Activated CD8-positive, alpha-beta T cell treated with anti-CD3 and anti-CD28 coated beads for 36 hours (primary cell): ENCODE results near the gene APBB2. TPM values are rescaled to one million over a fixed set of nuclear protein-coding genes. Genes with fewer than 3 reads are reported as not detected.
"Not testable (repeated sequence)": the region's sequence is repeated elsewhere in the genome, so short reads cannot be mapped to it uniquely, and the experiment has no call there.

Experiments
- ATAC-seq: fragments of 200-7000 bp; cut with Tn5 transposase; one replicate; pipeline ENCODE4 v1.10.0; 2021; ENCODE audit warnings: mild to moderate bottlenecking, moderate library complexity
- CTCF ChIA-PET: fragments of 350-600 bp; sonication (Branson Sonifier 250); formaldehyde crosslinking; loops from one replicate; lab custom pipeline; 2021; ENCODE audit warnings: antibody characterized with exemption; lab: Charles Lee
- POLR2A ChIA-PET: fragments of 350-600 bp; sonication (Branson Sonifier 250); formaldehyde crosslinking; loops from one replicate; lab custom pipeline; 2021; ENCODE audit warnings: antibody characterized with exemption; lab: Charles Lee
- DNase-seq: peaks from one replicate; pipeline ENCODE4 v3.0.0-alpha.2; 2020
- H3K27ac Mint-ChIP-seq: one replicate; pipeline ENCODE4 v1.8.0; 2021; ENCODE audit warnings: mild to moderate bottlenecking, mixed read lengths
- H3K27me3 Mint-ChIP-seq: one replicate; pipeline ENCODE4 v1.8.0; 2021; ENCODE audit warnings: mixed read lengths
- H3K36me3 Mint-ChIP-seq: one replicate; pipeline ENCODE4 v1.8.0; 2021; ENCODE audit warnings: low read depth, mixed read lengths
- H3K4me1 Mint-ChIP-seq: one replicate; pipeline ENCODE4 v1.8.0; 2021; ENCODE audit warnings: low read depth, mixed read lengths
- H3K4me3 Mint-ChIP-seq: one replicate; pipeline ENCODE4 v1.8.0; 2021; ENCODE audit warnings: mild to moderate bottlenecking, moderate library complexity, mixed read lengths
- H3K9me3 Mint-ChIP-seq: one replicate; pipeline ENCODE4 v1.8.0; 2021; ENCODE audit warnings: mixed read lengths
- intact Hi-C: fragments of 100-400 bp; cut with micrococcal nuclease; formaldehyde crosslinking; loops from one replicate; pipeline ENCODE4 v1.10.0; 2022
- total RNA-seq, 2 experiments: library from RNA; stranded (reverse); gene quantifications; one replicate each; pipeline ENCODE4 v1.2.3, GENCODE V29; 2021
- TF ChIP-seq, protein P1 (sequence below): fragments of 200-600 bp; IDR thresholded peaks from one replicate; pipeline ENCODE4 v1.8.0; 2022; ENCODE audit warnings: antibody characterized with exemption, mild to moderate bottlenecking

The APBB2 gene
- total RNA-seq, 2 experiments from 2014 or later = 0.89 to 2.3 TPM

DNA sequence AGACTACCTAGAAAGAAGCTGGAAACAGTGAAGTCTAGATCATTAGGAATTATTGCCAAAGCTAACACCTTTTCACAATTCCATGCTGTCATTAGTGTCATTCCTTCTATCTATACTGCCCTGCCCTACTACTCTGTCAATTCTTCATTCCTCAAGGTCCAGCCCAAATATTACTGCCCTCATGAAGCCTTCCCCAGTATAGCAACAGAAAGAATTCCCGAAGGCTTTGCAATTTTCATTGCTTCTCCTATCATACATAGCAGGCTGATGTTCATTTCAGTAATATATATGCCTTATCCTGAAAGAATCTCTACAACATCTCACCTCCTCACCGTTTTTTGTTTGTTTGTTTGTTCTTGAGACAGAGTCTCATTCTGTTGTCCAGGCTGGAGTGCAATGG, 63.9 kb downstream of the APBB2 start:
- Mint-ChIP-seq H3K27ac (no peak overlapping the region), H3K27me3 (no peaks in the 10 kb centered on the region), H3K4me1 (no peaks in the 10 kb centered on the region), H3K4me3 (no peak overlapping the region), H3K9me3 (no peaks in the 10 kb centered on the region), H3K36me3 (no peaks in the 10 kb centered on the region)
- DNase-seq (no peak), ATAC-seq (no peak)
- POLR2A ChIA-PET = no interaction called here
- TF ChIP-seq, protein P1, sequence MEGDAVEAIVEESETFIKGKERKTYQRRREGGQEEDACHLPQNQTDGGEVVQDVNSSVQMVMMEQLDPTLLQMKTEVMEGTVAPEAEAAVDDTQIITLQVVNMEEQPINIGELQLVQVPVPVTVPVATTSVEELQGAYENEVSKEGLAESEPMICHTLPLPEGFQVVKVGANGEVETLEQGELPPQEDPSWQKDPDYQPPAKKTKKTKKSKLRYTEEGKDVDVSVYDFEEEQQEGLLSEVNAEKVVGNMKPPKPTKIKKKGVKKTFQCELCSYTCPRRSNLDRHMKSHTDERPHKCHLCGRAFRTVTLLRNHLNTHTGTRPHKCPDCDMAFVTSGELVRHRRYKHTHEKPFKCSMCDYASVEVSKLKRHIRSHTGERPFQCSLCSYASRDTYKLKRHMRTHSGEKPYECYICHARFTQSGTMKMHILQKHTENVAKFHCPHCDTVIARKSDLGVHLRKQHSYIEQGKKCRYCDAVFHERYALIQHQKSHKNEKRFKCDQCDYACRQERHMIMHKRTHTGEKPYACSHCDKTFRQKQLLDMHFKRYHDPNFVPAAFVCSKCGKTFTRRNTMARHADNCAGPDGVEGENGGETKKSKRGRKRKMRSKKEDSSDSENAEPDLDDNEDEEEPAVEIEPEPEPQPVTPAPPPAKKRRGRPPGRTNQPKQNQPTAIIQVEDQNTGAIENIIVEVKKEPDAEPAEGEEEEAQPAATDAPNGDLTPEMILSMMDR = no peak
- intact Hi-C loops = no loop called here
- CTCF ChIA-PET = no interaction called here

DNA sequence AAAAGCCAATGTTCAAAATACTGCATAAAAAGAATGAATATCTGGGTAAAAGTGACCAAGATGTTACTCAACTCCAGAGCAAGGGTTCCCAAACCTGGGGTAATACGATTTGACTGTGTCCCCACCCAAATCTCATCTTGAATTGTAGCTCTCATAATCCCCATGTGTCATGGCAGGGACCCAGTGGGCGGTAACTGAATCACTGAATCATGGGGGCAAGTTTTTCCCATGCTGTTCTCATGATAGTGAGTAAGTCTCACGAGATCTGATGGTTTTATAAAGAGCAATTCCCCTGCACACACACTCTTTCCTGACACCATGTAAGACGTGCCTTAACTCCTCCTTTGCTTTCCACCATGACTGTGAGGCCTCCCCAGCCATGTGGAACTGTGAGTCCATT, 64.8 kb downstream of the APBB2 start:
- H3K4me1 Mint-ChIP-seq, DNase-seq, H3K27ac Mint-ChIP-seq, H3K36me3 Mint-ChIP-seq, H3K4me3 Mint-ChIP-seq, H3K9me3 Mint-ChIP-seq, ATAC-seq, CTCF ChIA-PET, H3K27me3 Mint-ChIP-seq, intact Hi-C loops, POLR2A ChIA-PET: not testable (repeated sequence)

DNA sequence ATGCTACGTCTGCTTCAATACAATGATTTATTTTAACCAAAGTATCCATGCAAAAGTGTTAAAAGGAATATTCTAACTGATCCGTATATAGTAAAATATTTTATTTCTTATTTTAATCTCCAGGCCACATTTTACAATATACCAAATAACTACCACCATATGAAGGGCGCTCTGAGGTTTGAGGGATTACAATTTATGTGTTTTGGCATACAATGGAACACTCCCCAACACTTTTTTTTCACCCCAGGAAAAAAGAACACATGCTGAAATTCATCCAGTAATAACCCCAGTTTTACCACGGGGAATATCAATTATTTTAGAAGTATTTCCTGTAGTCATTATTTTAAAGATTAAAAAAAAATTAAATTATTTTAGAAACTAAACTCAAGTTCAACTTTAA, 65.4 kb downstream of the APBB2 start:
- Mint-ChIP-seq H3K36me3 (no peaks in the 10 kb centered on the region), H3K4me1 (no peaks in the 10 kb centered on the region), H3K27me3 (peaks cover 2% of the 10 kb centered on the region), H3K9me3 (no peaks in the 10 kb centered on the region), H3K4me3 (no peak overlapping the region), H3K27ac (no peak overlapping the region)
- intact Hi-C loops = no loop called here
- POLR2A ChIA-PET = no interaction called here
- TF ChIP-seq, protein P1 = no peak
- no peak for DNase-seq
- CTCF ChIA-PET = no interaction called here
- ATAC-seq = no peak

DNA sequence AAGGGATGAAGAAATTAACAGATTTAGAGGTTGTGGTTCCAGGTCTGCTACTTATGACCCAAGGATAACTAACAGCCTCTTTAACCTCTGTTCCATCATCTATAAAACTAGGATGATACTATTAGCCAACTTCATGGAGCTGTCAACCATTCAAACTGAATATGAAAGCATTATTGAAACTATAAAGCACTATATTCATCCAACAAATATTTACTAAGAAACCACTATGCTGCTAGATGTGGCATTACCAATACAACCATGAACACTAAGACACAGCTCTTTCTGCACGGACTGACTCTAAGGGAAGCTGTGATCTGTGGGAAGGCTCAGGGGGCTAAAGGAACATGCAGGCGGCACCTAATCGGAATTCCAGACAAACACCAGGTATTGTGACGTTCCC, 66.0 kb downstream of the APBB2 start:
- ATAC-seq (no peak), DNase-seq (no peak)
- Mint-ChIP-seq H3K27me3 (peaks cover 2% of the 10 kb centered on the region), H3K4me1 (no peaks in the 10 kb centered on the region), H3K9me3 (no peaks in the 10 kb centered on the region), H3K36me3 (no peaks in the 10 kb centered on the region), H3K4me3 (no peak overlapping the region), H3K27ac (no peak overlapping the region)
- CTCF ChIA-PET = no interaction called here
- TF ChIP-seq, protein P1 = no peak
- intact Hi-C loops = no loop called here
- POLR2A ChIA-PET = interaction anchor here (0.6 kb wide), 1 partner anchor 207 kb away, joined by 3 read pairs; no protein-coding TSS in a partner anchor

DNA sequence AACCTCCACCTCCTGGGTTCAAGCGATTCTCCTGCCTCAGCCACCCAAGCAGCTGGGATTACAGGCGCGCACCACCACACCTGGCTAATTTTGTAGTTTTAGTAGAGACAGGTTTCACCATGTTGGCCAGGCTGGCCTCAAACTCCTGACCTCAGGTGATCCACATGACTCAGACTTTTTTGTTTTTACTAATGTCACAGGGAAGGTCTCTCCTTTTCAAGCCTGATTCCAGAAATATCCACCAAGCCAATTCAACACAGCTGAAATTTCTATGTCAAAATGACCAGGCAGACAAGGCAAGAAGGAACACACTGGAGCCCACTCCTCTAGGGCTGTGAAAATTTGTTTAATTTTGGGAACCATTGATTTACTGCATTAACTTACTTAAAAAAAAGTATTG, 66.8 kb downstream of the APBB2 start:
- intact Hi-C loops, CTCF ChIA-PET, H3K27ac Mint-ChIP-seq, ATAC-seq, H3K4me1 Mint-ChIP-seq, POLR2A ChIA-PET, H3K4me3 Mint-ChIP-seq, H3K36me3 Mint-ChIP-seq, H3K27me3 Mint-ChIP-seq, DNase-seq, H3K9me3 Mint-ChIP-seq: not testable (repeated sequence)

DNA sequence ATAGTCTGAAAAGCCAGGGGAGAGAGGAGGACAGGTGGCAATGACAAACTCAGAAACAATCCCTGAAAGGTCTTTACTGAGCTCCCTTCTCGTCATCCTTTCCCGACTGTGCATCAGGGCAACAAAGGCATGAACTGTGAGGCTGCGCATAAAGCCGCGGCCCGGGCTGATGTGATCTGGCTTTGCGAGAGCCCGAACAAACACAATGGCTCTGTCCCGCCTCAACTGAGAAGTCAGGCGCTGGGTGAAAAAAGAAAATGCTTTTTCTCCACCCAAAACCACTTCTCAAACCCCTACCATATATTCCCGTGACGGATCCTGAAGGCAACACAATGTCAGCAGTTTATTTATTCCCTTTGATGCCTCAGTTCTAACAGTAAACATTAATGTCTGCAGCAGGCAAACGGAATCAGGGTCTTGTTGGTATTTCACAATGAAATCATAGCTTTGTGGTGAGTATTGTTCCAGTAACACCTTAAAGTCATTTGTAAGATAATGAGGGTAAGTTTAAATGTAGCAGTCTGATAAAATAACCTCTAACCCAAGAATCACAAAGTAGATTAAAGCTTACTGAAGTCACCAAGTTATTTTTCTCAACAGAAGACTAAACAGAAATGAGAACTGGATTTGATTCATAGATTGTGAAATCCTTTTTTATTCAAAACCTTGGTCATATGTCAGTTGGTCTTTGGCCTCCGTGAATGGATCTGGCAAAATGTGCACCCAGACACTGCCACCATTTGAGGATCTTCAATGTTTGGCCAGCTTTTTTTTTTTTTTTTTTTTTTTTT, 67.4 kb downstream of the APBB2 start:
- CTCF ChIA-PET = no interaction called here
- Mint-ChIP-seq H3K36me3 (no peaks in the 10 kb centered on the region), H3K27me3 (peaks cover 2% of the 10 kb centered on the region), H3K9me3 (no peaks in the 10 kb centered on the region), H3K4me1 (no peaks in the 10 kb centered on the region), H3K27ac (no peak overlapping the region), H3K4me3 (no peak overlapping the region)
- ATAC-seq (no peak), DNase-seq (no peak)
- POLR2A ChIA-PET = no interaction called here
- TF ChIP-seq, protein P1 = no peak
- intact Hi-C loops = no loop called here
